HFF-Myc (cell line): ENCODE measurements around the gene CCNK.

Experiments used
- DNase-seq: peaks from one replicate; pipeline ENCODE4 v3.0.0-alpha.2; 2011; ENCODE audit warnings: low read depth; ENCODE audit errors: extremely low read depth
- H3K4me3 ChIP-seq: replicated peaks from 2 replicates; pipeline ENCODE4 v1.5.1; 2011; ENCODE audit warnings: low read depth, mild to moderate bottlenecking, control low read depth, low read length
- CTCF ChIP-seq: IDR thresholded peaks from 2 replicates; pipeline ENCODE4 v1.5.1; 2012; ENCODE audit warnings: mild to moderate bottlenecking, low read depth, low read length, control low read depth; ENCODE audit errors: missing control alignments

Gene CCNK

GRCh38 chr14:99509871-99510555 is 28.8 kb downstream of the CCNK start:
- no peak for TF ChIP-seq CTCF
- no peak overlapping the region for H3K4me3 ChIP-seq
- no peak for DNase-seq

GRCh38 chr14:99510556-99511139 is 29.4 kb downstream of the CCNK start:
- TF ChIP-seq CTCF = no peak
- no peak overlapping the region for H3K4me3 ChIP-seq
- DNase-seq = no peak

GRCh38 chr14:99511421-99512109 is 30.4 kb downstream of the CCNK start:
- H3K4me3 ChIP-seq = no peak overlapping the region
- DNase-seq = no peak
- no peak for TF ChIP-seq CTCF

- DNase-seq = no peak
- no peak overlapping the region for H3K4me3 ChIP-seq
- TF ChIP-seq CTCF = no peak
These were observed 30.9 kb downstream of the CCNK start for GRCh38 chr14:99512110-99512449.

- DNase-seq = no peak
- H3K4me3 ChIP-seq = no peak overlapping the region
- no peak for TF ChIP-seq CTCF
These were observed 31.5 kb downstream of the CCNK start for GRCh38 chr14:99512571-99513182.

- H3K4me3 ChIP-seq = no peak overlapping the region
- DNase-seq = no peak
- TF ChIP-seq CTCF = no peak
These were observed 32.0 kb downstream of the CCNK start for GRCh38 chr14:99513183-99513694.
